Eye (tissue), 1 donor: ENCODE data around the gene SH2B3.
"Not testable (repeated sequence)": the region's sequence is repeated elsewhere in the genome, so short reads cannot be mapped to it uniquely, and the experiment has no call there.

Experiments
- DNase-seq: peaks from one replicate; pipeline ENCODE4 v3.0.0-alpha.2; 2015

SH2B3 gene

GRCh38 chr12:111405859-111406473 is at the start of gene SH2B3:
SH2B3 (plus strand) TSS chr12:111405923; CDS start chr12:111418146, 12,223 bp downstream.
- DNase-seq: no peak

DNA sequence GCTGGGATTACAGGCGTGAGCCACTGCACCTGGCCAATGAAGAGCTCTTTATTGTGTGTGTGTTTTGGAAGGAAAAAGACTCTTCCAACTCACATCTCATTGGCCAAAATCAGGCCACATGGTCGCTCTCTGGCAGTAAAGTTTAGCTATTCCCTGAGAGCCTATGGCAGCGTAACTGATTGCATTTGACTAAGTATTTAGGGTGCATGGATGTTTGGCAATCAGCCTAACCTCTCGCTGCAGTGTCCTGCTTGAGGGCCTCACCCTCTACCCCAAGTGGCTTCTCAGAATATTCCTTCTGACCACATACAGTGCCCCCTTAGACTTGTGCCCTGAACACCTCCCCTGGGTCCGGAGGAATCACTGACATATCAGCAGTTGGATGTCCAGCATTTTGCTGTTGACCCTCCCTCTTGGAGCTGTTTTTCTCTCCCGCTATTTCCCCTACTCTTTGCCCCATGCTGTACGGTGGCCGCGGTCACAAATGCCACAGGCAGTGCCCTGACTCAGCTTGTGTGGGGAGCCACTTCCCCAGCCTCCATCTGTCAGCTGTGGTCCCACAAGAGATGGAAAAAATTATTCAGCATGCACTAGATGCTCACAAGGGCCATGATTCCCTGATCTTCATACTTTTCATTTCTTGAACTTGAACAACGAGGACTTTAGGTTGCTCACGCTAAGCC is 46.4 kb upstream of the SH2B3 start:
- no peak for DNase-seq

DNA sequence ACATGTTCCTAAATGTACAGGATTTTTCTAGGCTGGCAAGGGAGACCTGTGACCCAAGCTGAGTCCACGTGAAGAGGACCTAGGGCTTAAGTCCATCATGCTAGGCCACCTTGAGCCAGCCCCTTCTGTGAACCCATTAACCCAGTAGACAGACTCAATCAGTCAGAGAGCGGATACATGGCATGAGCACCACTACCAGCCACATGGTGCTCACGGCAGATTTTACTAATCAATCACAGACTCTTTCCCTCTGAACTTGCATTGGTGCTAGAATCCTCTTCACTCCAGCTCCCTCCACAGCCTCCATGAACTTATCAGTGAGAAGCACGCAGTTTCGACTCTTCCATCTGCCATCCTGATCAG is 45.8 kb upstream of the SH2B3 start:
- DNase-seq: no peak

- no peak for DNase-seq
Measured at GRCh38 chr12:111360325-111360930, 45.3 kb upstream of the SH2B3 start.

GRCh38 chr12:111361073-111361716 is 44.5 kb upstream of the SH2B3 start:
- DNase-seq: no peak

- no peak for DNase-seq
Measured at GRCh38 chr12:111361717-111362576, 43.8 kb upstream of the SH2B3 start.

GRCh38 chr12:111362687-111363475 is 42.8 kb upstream of the SH2B3 start:
- DNase-seq: no peak

- no peak for DNase-seq
Measured at GRCh38 chr12:111363578-111363977, 42.1 kb upstream of the SH2B3 start.

DNA sequence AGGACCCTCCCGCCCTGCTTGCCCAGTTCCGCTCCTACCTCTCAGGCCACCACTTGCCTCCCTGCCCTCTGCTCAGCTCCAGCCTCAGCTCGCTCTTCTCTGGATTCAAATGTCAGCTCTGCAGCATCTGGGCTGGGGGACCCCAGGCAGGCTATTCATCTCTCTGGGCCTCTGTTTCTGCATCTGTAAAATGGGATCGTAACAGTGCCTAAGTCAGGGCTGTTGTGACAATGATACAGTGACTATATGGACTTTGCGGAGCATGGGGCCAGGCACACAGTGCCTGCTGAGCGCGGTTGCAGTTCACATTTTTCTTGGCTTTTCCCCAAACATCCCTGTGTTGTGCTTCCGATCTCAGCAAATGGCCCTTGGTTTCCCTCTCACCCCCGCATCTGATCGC is 39.6 kb upstream of the SH2B3 start:
- DNase-seq: no peak

DNA sequence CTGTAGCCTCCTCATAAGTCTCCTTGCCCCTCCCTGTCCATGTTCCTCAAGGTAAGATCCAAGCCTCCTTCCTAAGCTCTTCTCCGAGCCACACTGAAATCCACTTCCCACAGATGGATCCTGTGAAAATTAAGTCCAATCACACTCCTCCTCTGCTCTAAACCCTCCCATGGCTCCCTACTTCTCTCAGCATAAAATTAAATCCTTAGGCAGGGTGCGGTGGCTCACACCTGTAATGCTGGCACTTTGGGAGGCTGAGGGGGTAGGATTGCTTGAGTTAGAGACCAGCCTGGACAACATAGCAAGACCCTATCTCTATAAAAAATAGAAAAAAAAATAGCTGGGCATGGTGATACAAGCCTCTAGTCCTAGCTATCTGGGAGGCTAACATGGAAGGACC is 39.1 kb upstream of the SH2B3 start:
- no peak for DNase-seq

GRCh38 chr12:111367661-111368221 is 38.0 kb upstream of the SH2B3 start:
- no peak for DNase-seq

GRCh38 chr12:111368291-111368787 is 37.4 kb upstream of the SH2B3 start:
- no peak for DNase-seq

DNA sequence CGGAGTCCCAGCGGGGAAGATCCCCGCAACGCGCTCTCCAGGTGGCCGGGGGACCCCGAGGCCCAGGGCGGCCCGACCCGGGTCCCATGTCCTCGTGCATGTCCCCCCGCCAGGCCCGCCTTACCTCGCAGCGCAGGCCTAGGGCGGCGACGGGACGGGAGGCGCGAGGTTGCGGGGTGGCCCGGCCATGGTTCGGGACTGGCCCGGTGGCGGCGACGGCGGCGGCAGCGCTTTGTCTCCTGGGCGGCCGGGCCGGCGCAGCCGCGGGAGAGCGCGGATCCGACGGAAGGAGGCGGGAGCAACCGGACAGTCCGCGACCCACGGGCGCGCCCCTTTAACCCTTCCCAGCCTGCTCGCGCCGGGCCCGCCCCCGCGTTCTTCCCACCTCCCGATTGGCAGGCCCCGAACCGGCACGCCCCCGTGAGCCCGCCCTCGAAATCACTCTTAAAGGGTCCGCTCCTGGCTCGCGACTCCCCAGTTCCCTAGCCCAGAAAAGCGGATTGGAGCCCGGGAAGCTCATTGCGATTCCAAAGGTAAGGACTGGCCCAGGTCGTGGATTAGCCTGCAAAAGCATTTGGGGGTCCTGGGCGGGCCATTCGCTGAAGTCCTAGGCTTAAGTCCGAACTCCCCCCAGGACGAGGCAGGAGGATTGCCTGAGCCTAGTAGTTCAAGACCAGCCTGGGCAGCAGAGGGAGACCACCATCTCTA is 36.8 kb upstream of the SH2B3 start, which contains the start of gene PHETA1:
PHETA1 (minus strand) TSS at position 308 of the 708 bp plus-strand sequence. CDS start 5,668 bp downstream, outside the sequence.
- DNase-seq: peak; percentile 96

- DNase-seq: no peak
Measured at GRCh38 chr12:111369496-111370220, 36.1 kb upstream of the SH2B3 start.

GRCh38 chr12:111373231-111373630 is 32.5 kb upstream of the SH2B3 start:
- not testable (repeated sequence) for DNase-seq

GRCh38 chr12:111377440-111377839 is 28.3 kb upstream of the SH2B3 start:
- no peak for DNase-seq

- no peak for DNase-seq
Measured at GRCh38 chr12:111379942-111380554, 25.7 kb upstream of the SH2B3 start.

DNA sequence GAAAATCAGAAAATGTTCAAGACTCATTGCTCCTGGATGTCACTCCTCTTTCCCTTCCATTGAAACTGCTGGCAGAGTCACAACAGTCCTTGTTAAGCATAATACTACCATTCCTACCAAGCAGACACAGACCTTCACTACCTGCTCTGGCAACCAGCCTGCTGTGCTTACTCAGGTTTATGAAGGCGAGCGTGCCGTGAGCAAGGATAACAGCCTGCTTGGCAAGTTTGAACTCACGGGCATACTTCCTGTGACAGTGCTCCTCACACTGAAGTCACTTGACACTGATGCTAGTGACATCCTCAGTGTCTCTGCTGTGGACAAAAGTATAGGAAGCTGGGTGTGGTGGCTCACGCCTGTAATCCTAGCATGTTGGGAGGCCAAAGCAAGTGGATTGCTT is 21.1 kb upstream of the SH2B3 start:
- DNase-seq: no peak

GRCh38 chr12:111386885-111387284 is 18.8 kb upstream of the SH2B3 start:
- peak; percentile 52 for DNase-seq
